H9 (cell line): ENCODE data around the gene RAI1. TPM values are rescaled to one million over a fixed set of nuclear protein-coding genes. Genes with fewer than 3 reads are reported as not detected.

ENCODE experiments used
- DNase-seq: peaks from one replicate; pipeline ENCODE4 v3.0.0-alpha.2; 2017
- H2AFZ ChIP-seq: one replicate; pipeline ENCODE4 v1.6.1; 2013; ENCODE audit warnings: mild to moderate bottlenecking, low read length, control low read depth, moderate library complexity
- H2AK5ac ChIP-seq: 2 replicates; pipeline ENCODE4 v1.6.1; 2013; ENCODE audit warnings: low read length, control low read depth, mixed read lengths; ENCODE audit not compliant: insufficient read length
- H2BK120ac ChIP-seq: one replicate; pipeline ENCODE4 v1.6.1; 2013; ENCODE audit warnings: low read depth, mild to moderate bottlenecking, low read length, control low read depth, inconsistent platforms; ENCODE audit not compliant: poor library complexity, severe bottlenecking
- H2BK12ac ChIP-seq: 2 replicates; pipeline ENCODE4 v1.6.1; 2013; ENCODE audit warnings: low read length, control low read depth, mixed read lengths, low read depth; ENCODE audit not compliant: insufficient read length
- H2BK15ac ChIP-seq: 2 replicates; pipeline ENCODE4 v1.6.1; 2013; ENCODE audit warnings: low read depth, low read length, control low read depth
- H2BK20ac ChIP-seq: one replicate; pipeline ENCODE4 v1.6.1; 2013; ENCODE audit warnings: low read depth, mild to moderate bottlenecking, low read length, control low read depth, inconsistent platforms; ENCODE audit not compliant: poor library complexity, severe bottlenecking
- H2BK5ac ChIP-seq: 2 replicates; pipeline ENCODE4 v1.6.1; 2013; ENCODE audit warnings: low read length, control low read depth, mixed read lengths; ENCODE audit not compliant: insufficient read length
- H3K14ac ChIP-seq: 2 replicates; pipeline ENCODE4 v1.6.1; 2013; ENCODE audit warnings: low read length, control low read depth; ENCODE audit not compliant: insufficient read depth
- H3K18ac ChIP-seq: 2 replicates; pipeline ENCODE4 v1.6.1; 2013; ENCODE audit warnings: low read depth, mild to moderate bottlenecking, mixed read lengths, low read length, control low read depth; ENCODE audit not compliant: insufficient read length
- H3K23ac ChIP-seq: 2 replicates; pipeline ENCODE4 v1.6.1; 2013; ENCODE audit warnings: low read length, control low read depth, mixed read lengths, low read depth; ENCODE audit not compliant: insufficient read length
- H3K23me2 ChIP-seq: 2 replicates; pipeline ENCODE4 v1.6.1; 2013; ENCODE audit warnings: low read depth, mild to moderate bottlenecking, mixed read lengths, low read length, control low read depth; ENCODE audit not compliant: insufficient read length, poor library complexity, severe bottlenecking
- H3K27ac ChIP-seq: 2 replicates; pipeline ENCODE4 v1.5.1; 2013; ENCODE audit warnings: low read length, control low read depth, mixed read lengths, low read depth; ENCODE audit not compliant: insufficient read length
- H3K27me3 ChIP-seq: 2 replicates; pipeline ENCODE4 v1.6.1; 2013; ENCODE audit warnings: low read length, control low read depth, inconsistent platforms; ENCODE audit not compliant: insufficient read depth
- H3K4ac ChIP-seq: 2 replicates; pipeline ENCODE4 v1.6.1; 2013; ENCODE audit warnings: low read depth, mild to moderate bottlenecking, control low read depth, inconsistent platforms, low read length, moderate library complexity
- H3K4me1 ChIP-seq: 2 replicates; pipeline ENCODE4 v1.6.1; 2013; ENCODE audit warnings: low read length, control low read depth, inconsistent platforms; ENCODE audit not compliant: insufficient read depth
- H3K4me2 ChIP-seq: 2 replicates; pipeline ENCODE4 v1.6.1; 2013; ENCODE audit warnings: low read length, control low read depth, mixed read lengths; ENCODE audit not compliant: insufficient read length, insufficient read depth
- H3K56ac ChIP-seq: 2 replicates; pipeline ENCODE4 v1.6.1; 2013; ENCODE audit warnings: low read depth, mild to moderate bottlenecking, mixed read lengths, low read length, control low read depth; ENCODE audit not compliant: insufficient read length
- H3K79me1 ChIP-seq: 2 replicates; pipeline ENCODE4 v1.6.1; 2013; ENCODE audit warnings: low read depth, mild to moderate bottlenecking, moderate library complexity, low read length, control low read depth, inconsistent platforms; ENCODE audit not compliant: insufficient read depth, poor library complexity, severe bottlenecking
- H3K79me2 ChIP-seq: 2 replicates; pipeline ENCODE4 v1.6.1; 2013; ENCODE audit warnings: low read length, control low read depth, inconsistent platforms; ENCODE audit not compliant: insufficient read depth
- H3K9ac ChIP-seq: 2 replicates; pipeline ENCODE4 v1.6.1; 2013; ENCODE audit warnings: low read length, control low read depth, mixed read lengths; ENCODE audit not compliant: insufficient read length; ENCODE audit errors: extremely low read depth
- H3K9me3 ChIP-seq: one replicate; pipeline ENCODE4 v1.6.1; 2013; ENCODE audit warnings: low read depth, low read length, inconsistent platforms; ENCODE audit not compliant: control insufficient read depth
- H3T11ph ChIP-seq: one replicate; pipeline ENCODE4 v1.6.1; 2013; ENCODE audit warnings: mild to moderate bottlenecking, low read length, control low read depth, inconsistent platforms
- H4K20me1 ChIP-seq: one replicate; pipeline ENCODE4 v1.6.1; 2013; ENCODE audit not compliant: control insufficient read depth, insufficient read length, insufficient read depth
- H4K5ac ChIP-seq: 2 replicates; pipeline ENCODE4 v1.6.1; 2013; ENCODE audit warnings: low read depth, mild to moderate bottlenecking, mixed read lengths, low read length, control low read depth; ENCODE audit not compliant: insufficient read length
- H4K8ac ChIP-seq: replicated peaks from 2 replicates; pipeline ENCODE4 v1.6.1; 2013; ENCODE audit warnings: low read length, control low read depth, mixed read lengths, low read depth; ENCODE audit not compliant: insufficient read length
- H4K91ac ChIP-seq: 2 replicates; pipeline ENCODE4 v1.6.1; 2013; ENCODE audit warnings: low read depth, mild to moderate bottlenecking, moderate library complexity, mixed read lengths, low read length, control low read depth; ENCODE audit not compliant: insufficient read length
- H3K27ac Mint-ChIP-seq, 3 experiments: 2 replicates in 2 of 3; 3 replicates in 1 of 3; pipeline ENCODE4 v1.8.0; 2020 to 2021; ENCODE audit warnings: mixed read lengths in 3 of 3, mild to moderate bottlenecking in 1 of 3, moderate library complexity in 1 of 3
- H3K27me3 Mint-ChIP-seq: 2 replicates; pipeline ENCODE4 v1.8.0; 2021; ENCODE audit warnings: low read depth, mild to moderate bottlenecking, moderate library complexity, mixed read lengths
- H3K36me3 Mint-ChIP-seq, 3 experiments: 2 replicates in 2 of 3; 3 replicates in 1 of 3; pipeline ENCODE4 v1.8.0; 2020 to 2021; ENCODE audit warnings: low read depth in 3 of 3, mixed read lengths in 3 of 3; ENCODE audit not compliant: insufficient read depth in 1 of 3
- H3K4me1 Mint-ChIP-seq, 2 experiments: 2 replicates each; pipeline ENCODE4 v1.8.0; 2020; ENCODE audit warnings: mixed read lengths in 2 of 2
- H3K4me3 Mint-ChIP-seq, 2 experiments: 2 replicates in 1 of 2; 3 replicates in 1 of 2; pipeline ENCODE4 v1.8.0; 2020 to 2021; ENCODE audit warnings: mild to moderate bottlenecking in 2 of 2, mixed read lengths in 2 of 2, moderate library complexity in 1 of 2
- H3K9me3 Mint-ChIP-seq, 2 experiments: 2 replicates in 1 of 2; 3 replicates in 1 of 2; pipeline ENCODE4 v1.8.0; 2020; ENCODE audit warnings: mild to moderate bottlenecking in 2 of 2, mixed read lengths in 2 of 2, moderate library complexity in 1 of 2
- CTCF ChIP-seq: fragments of 200-600 bp; sonication (generic); conservative IDR thresholded peaks from 3 replicates; pipeline ENCODE4 v1.8.0; 2021; ENCODE audit warnings: antibody characterized with exemption, mild to moderate bottlenecking
- WGBS: extraction: QIAGEN DNeasy Blood & Tissue Kit; methylation state at CpG from one replicate; pipeline ENCODE4 v1.1.7; 2013; ENCODE audit warnings: missing lambda C conversion rate, low lambda C conversion rate, mixed read lengths; ENCODE audit not compliant: insufficient read length; ENCODE audit errors: extremely low coverage; 5-methylcytosine and 5-hydroxymethylcytosine counted together
- total RNA-seq: library from RNA; stranded (reverse); gene quantifications from 2 replicates; pipeline ENCODE4 v1.2.1, GENCODE V29; 2021

The RAI1 gene
- total RNA-seq, 1 experiment from 2014 or later: 1.5 TPM

DNA sequence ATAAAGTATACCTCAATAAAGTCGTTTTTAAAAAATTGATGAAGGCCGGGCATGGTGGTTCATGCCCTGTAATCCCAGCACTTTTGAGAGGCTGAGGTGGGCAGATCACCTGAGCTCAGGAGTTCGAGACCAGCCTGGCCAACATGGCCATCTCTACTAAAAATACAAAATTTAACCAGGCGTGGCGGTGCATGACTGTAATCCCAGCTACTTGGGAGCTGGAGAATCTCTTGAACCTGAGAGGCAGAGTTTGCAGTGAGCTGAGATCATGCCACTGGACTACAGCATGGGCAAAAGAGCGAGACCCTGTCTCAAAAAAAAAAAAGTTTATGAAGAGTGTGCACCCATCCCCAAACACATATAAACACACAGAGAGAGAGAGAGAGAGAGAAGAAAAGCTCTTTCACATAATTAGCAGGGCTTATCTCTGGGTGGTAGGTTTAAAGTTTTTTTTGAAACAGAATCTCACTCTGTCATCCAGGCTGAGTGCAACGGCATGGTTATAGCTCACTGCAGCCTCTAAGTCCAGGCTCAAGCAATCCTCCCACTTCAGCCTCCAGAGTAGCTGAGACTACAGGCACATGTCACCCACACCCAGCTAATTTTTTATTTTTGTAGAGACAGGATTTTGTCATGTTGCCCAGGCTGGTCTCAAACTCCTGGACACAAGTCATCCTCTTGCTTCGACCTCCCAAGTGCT, 152.6 kb downstream of the RAI1 start:
- Histone ChIP-seq H3T11ph (no peak overlapping the region), H3K18ac (no peak overlapping the region), H2AFZ (no peak overlapping the region), H3K4ac (no peak overlapping the region), H4K8ac (no peak overlapping the region), H2BK5ac (no peak overlapping the region), H3K9ac (no peak overlapping the region), H3K23ac (no peak overlapping the region), H4K20me1 (no peaks in the 10 kb centered on the region), H2BK20ac (no peak overlapping the region), H2BK15ac (no peak overlapping the region), H2BK12ac (no peak overlapping the region), H4K91ac (no peak overlapping the region), H3K27me3 (no peaks in the 10 kb centered on the region), H4K5ac (no peak overlapping the region), H2BK120ac (no peak overlapping the region), H3K79me2 (peaks cover 22% of the 10 kb centered on the region; the same call in 1 of the 2 replicates), H3K27ac (no peak overlapping the region), H3K14ac (no peak overlapping the region), H3K23me2 (peaks cover 9% of the 10 kb centered on the region), H3K4me1 (peaks cover 10% of the 10 kb centered on the region; the same call in 1 of the 2 replicates), H3K79me1 (peaks cover 5% of the 10 kb centered on the region), H3K9me3 (no peaks in the 10 kb centered on the region), H3K56ac (no peak overlapping the region), H3K4me2 (no peak overlapping the region), H2AK5ac (no peak overlapping the region)
- WGBS: no CpG with 5 or more reads among the region's 8 CpGs
- DNase-seq: no peak
- peaks cover 51 to 65% of the 10 kb centered on the region in 2 experiments for H3K4me1 Mint-ChIP-seq
- H3K27me3 Mint-ChIP-seq: no peaks in the 10 kb centered on the region
- no peaks in the 10 kb centered on the region; a peak in 1 of 5 replicates for H3K9me3 Mint-ChIP-seq
- H3K27ac Mint-ChIP-seq: peak overlapping the region in 2 of 3 experiments; percentile 0 to 20; a peak in 1 of 7 replicates
- peaks cover 8 to 41% (median 34%) of the 10 kb centered on the region in 3 experiments; a peak in 6 of 7 replicates for H3K36me3 Mint-ChIP-seq
- peak overlapping the region in 1 of 2 experiments; percentile 0; a peak in 1 of 5 replicates for H3K4me3 Mint-ChIP-seq
- no peak for TF ChIP-seq CTCF
